ENCODE data around the gene FHOD1.

The FHOD1 gene

DNA sequence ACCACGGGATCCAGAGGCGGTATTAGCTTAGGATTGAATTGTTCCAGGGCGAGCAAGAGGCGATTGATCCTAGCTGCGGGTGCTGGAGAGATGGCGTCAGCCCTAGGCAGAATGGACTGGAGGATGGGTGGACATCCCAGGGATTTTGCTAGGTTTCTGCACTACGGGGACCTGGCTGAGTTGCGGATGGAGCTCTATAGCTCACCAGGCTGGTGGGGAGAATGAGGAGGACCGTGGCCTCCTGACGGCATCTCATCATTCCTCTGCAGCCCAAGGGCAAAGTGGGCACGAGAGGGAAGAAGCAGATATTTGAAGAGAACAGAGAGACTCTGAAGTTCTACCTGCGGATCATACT lies 19.7 kb downstream of the FHOD1 start:
- H3K27ac Mint-ChIP-seq, result peak overlapping the region; percentile 92
- peaks cover 54% of the 10 kb centered on the region for H3K4me1 Mint-ChIP-seq
- CTCF ChIA-PET, result interaction anchor here (0.9 to 3.7 kb wide), 6 partner anchors 8 to 51 kb away, joined by 3 to 34 read pairs (median 4); partner anchors contain the start of gene FHOD1
- peaks cover 15% of the 10 kb centered on the region for H3K36me3 Mint-ChIP-seq
- H3K9me3 Mint-ChIP-seq, result no peaks in the 10 kb centered on the region
- DNase-seq, result no peak
- H3K27me3 Mint-ChIP-seq, result no peaks in the 10 kb centered on the region
- peak overlapping the region; percentile 97 for H3K4me3 Mint-ChIP-seq

DNA sequence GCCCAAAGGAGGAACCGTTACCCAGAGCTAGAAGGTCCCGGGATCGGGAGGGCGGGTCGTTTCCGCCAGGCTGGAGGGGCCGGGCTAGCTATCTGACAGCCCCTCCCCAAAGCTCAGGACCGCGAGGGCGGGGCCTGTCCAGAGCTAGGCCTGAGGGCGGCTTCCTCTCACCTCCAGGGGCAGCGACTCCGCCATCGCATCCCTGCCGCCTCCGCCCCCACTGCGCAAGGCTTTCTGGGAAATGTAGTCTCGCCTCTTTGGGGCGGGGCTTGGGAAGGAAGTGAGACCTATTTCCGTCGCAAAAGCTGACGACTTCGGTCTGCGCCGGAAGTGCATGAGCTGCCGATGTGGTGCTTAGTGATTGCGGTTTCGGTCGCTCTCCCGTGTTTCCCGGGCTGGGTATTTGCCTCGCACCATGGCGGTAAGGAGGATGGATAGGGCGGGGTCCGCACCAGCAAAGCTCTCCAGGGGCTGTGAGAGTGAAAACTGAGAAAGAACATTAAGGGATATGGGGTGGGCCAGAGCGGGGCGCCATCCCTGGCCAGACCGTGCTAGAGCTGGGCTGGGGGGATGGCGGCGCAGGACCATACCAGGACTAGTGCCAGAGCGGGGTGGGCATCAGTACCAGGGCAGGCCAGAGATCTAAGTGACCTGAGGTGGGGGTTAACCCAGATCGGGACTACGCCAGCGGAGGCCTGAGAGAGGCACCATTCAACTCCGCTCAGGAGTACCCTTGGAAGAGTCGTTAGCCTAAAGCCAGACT lies 20.3 kb downstream of the FHOD1 start, which contains the start of gene TMEM208:
Gene TMEM208 (plus strand): TSS at position 327 of the 763 bp plus-strand sequence. CDS start 89 bp downstream, at position 416.
- Mint-ChIP-seq H3K4me3 (peak within 1 kb of the TSS; percentile 97), H3K27ac (peak within 1 kb of the TSS; percentile 92), H3K36me3 (peaks cover 15% of the 10 kb centered on the region), H3K9me3 (no peaks in the 10 kb centered on the region), H3K27me3 (no peaks in the 10 kb centered on the region), H3K4me1 (peaks cover 55% of the 10 kb centered on the region)
- DNase-seq, result peak; percentile 99
- CTCF ChIA-PET, result interaction anchor here (0.6 to 3.7 kb wide), 12 partner anchors 9 to 262 kb away, joined by 3 to 34 read pairs (median 3); partner anchors contain the start of gene FHOD1

DNA sequence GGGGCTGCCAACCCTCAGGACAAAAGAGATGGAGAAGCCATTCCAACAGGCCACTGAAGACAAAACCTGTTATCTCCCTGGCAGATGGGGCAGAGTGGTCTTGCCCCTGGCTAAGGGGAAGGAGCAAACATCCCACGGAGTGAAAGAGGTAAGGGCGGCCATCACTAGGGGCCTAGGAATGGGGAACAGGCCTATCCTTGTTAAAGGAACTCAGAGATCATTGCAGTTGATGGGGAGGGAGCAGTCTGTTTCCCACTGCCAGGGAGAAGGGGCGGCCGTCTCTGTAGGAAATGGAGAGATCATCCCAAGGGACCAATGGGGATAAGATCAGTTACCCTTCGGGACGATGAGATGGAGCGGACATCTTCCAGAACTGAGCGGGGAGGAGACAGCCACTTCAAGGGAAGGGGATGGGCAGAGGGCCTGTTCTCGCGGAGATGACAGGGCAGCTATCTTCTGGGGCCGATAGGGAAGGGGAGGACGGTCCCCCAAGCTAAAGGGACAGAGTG lies 20.9 kb downstream of the FHOD1 start:
- peak overlapping the region; percentile 92 for H3K27ac Mint-ChIP-seq
- peaks cover 55% of the 10 kb centered on the region for H3K4me1 Mint-ChIP-seq
- H3K9me3 Mint-ChIP-seq, result no peaks in the 10 kb centered on the region
- H3K36me3 Mint-ChIP-seq, result peaks cover 15% of the 10 kb centered on the region
- DNase-seq, result no peak
- CTCF ChIA-PET, result interaction anchor here (0.6 to 3.7 kb wide), 10 partner anchors 13 to 261 kb away, joined by 3 to 34 read pairs (median 4); partner anchors contain the start of gene FHOD1
- peak overlapping the region; percentile 97 for H3K4me3 Mint-ChIP-seq
- H3K27me3 Mint-ChIP-seq, result no peaks in the 10 kb centered on the region

DNA sequence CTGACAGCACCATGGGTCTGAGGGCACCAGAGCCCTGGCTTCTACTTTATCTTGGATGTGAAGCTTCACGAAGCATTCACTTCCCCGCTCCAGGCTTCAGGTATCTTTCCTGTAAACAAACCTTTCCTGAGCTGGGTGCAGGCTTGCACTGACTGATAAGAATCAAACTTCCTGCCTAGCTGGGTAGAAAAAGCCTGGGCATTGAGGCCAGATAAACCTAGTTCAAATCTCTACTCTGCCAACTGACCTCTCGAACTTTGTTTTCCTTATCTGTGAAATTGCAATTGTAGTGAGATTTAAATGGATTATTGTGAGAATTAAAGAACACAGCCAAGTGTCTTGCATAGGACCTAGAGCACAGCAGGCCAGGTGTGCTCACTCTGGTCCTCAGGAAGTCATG lies 23.3 kb downstream of the FHOD1 start:
- H3K4me3 Mint-ChIP-seq, result no peak overlapping the region
- peaks cover 55% of the 10 kb centered on the region for H3K4me1 Mint-ChIP-seq
- CTCF ChIA-PET, result interaction anchor here (1.2 to 2.0 kb wide), 3 partner anchors 20 to 31 kb away, joined by 4 to 6 read pairs (median 4); no protein-coding TSS in a partner anchor
- peak overlapping the region; percentile 6 for H3K27ac Mint-ChIP-seq
- H3K27me3 Mint-ChIP-seq, result no peaks in the 10 kb centered on the region
- peaks cover 7% of the 10 kb centered on the region for H3K36me3 Mint-ChIP-seq
- no peak for DNase-seq
- H3K9me3 Mint-ChIP-seq, result no peaks in the 10 kb centered on the region

DNA sequence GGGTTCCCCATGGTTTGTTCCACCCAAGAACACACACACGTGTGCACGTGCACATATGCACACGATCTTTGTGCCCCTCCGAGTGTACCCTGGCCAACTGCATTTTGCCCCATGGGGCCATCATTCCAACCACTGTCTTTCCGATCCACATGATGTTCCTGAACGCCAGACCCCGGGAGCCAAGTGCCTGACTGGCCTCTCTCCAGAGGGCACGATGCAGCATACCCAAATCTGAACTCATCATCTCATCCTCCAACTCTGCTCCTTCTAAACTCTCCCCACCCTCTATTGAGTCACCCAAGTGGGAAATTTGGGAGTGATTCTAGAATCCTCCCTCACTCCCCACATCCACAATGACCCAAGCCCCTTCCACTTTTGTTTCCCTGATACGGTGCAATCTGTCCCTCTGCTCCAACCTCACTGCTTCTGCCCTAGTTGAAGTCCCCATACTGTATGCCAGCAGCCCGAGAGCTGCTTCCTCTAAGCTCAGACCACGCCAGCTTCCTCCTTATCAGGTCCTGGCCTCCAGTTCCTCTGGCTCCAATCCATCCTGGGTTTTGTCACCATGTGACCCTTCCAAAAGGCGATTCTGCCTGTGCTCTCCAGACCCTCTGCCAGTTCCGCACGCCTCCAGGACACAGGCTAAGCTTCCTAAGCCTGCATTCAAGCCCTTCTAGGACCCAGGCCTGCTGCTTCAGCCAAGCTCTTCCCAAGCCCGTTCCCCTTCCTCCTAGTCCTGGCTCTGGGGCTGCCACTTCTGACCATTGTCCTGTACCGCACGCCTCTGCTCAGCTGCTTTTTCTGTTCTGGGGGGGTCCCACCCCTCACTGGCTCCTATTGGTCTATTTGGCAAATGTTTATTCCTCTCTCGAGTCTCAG lies 30.4 kb downstream of the FHOD1 start:
- Mint-ChIP-seq H3K4me3 (no peak overlapping the region), H3K4me1 (peaks cover 13% of the 10 kb centered on the region), H3K36me3 (no peaks in the 10 kb centered on the region), H3K27me3 (peaks cover 4% of the 10 kb centered on the region), H3K9me3 (no peaks in the 10 kb centered on the region), H3K27ac (peak overlapping the region; percentile 43)
- no peak for DNase-seq
- CTCF ChIA-PET, result no interaction called here

DNA sequence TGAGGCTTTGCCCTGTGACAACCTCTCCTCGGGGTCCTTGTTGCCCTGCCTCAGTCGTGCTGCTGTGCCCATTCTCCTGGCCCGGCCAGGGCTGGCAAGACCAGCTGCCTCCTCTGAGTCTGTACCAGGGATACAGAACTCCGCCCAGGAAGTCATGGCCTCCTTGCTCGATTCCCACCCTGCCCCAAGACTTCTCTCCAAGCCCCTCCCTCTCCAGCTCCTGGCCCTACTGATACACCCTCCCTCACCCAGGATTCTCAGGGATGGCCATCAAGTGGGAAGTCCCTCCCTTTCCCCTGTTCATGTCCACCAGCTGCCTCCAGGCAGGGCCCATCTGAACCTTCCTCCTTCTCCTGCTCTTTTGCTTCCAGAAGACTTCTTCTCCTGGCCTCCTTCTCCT lies 31.6 kb downstream of the FHOD1 start:
- Mint-ChIP-seq H3K27ac (no peak overlapping the region), H3K9me3 (no peaks in the 10 kb centered on the region), H3K4me3 (no peak overlapping the region), H3K36me3 (no peaks in the 10 kb centered on the region), H3K27me3 (peaks cover 8% of the 10 kb centered on the region), H3K4me1 (peaks cover 13% of the 10 kb centered on the region)
- no peak for DNase-seq
- CTCF ChIA-PET, result no interaction called here

DNA sequence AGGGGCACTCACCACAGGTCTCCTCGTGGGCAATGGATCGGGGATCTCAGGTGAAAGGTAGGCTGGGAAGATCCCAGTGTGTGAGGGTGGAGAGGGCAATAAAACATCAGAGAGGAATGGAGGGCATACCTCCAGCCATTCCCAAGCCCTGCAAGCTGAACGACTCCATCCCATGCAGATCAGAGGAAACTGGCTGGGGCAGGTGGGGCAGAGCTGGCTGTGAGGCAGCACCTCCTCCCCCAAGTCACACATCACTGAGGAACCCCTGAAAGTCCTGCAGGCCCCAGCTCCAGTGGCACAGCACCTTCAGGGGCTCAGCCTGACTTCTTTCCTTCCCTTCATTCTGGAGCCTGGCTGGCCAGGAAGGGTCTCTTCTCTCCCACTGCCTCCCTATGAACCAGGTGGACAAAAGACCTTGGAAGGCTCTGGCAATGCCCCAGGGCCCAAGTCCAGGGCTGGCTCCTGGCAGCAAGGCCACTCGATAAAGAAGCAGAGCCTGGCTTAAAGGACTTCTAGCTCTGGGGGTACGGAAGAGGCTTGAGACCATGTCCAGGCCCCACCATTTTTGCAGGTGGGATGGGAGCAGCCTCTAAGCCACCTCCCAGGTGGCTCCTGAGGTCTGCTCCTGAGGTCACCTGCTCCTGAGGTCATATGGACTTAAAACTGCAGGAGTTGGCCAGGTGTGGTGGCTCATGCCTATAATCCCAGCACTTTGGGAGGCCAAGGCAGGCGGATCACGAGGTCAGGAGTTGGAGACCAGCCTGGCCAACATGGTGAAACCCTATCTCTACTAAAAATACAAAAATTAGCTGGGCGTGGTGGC lies 33.9 kb downstream of the FHOD1 start:
- H3K36me3 Mint-ChIP-seq, result no peaks in the 10 kb centered on the region
- H3K9me3 Mint-ChIP-seq, result no peaks in the 10 kb centered on the region
- peaks cover 13% of the 10 kb centered on the region for H3K4me1 Mint-ChIP-seq
- H3K27ac Mint-ChIP-seq, result no peak overlapping the region
- DNase-seq, result no peak
- CTCF ChIA-PET, result interaction anchor here (1.7 kb wide), 1 partner anchor 13 kb away, joined by 4 read pairs; the partner anchor contains the start of gene TMEM208
- no peak overlapping the region for H3K4me3 Mint-ChIP-seq
- H3K27me3 Mint-ChIP-seq, result peaks cover 8% of the 10 kb centered on the region

DNA sequence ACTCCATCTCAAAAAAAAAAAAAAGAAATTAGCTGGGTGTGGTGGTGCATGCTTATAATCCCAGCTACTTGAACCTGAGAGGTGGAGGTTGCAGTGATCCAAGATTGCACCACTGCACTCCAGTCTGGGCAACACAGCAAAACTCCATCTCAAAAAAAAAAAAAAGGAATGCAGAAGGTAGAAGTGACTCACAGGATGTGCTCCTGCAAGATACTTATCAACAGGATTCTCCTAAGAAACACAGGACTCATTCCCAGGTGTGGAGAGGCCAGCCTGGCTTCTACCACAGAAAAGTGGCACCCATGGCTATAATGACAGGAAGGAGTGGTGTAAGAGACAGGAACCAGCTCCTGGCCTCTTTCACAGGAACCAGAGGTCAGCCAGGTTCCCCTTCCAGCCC lies 34.5 kb downstream of the FHOD1 start:
- H3K36me3 Mint-ChIP-seq, result no peaks in the 10 kb centered on the region
- peaks cover 8% of the 10 kb centered on the region for H3K27me3 Mint-ChIP-seq
- no peak for DNase-seq
- no peaks in the 10 kb centered on the region for H3K9me3 Mint-ChIP-seq
- CTCF ChIA-PET, result interaction anchor here (1.7 kb wide), 1 partner anchor 14 kb away, joined by 4 read pairs; the partner anchor contains the start of gene TMEM208
- peaks cover 12% of the 10 kb centered on the region for H3K4me1 Mint-ChIP-seq
- no peak overlapping the region for H3K27ac Mint-ChIP-seq
- H3K4me3 Mint-ChIP-seq, result no peak overlapping the region

DNA sequence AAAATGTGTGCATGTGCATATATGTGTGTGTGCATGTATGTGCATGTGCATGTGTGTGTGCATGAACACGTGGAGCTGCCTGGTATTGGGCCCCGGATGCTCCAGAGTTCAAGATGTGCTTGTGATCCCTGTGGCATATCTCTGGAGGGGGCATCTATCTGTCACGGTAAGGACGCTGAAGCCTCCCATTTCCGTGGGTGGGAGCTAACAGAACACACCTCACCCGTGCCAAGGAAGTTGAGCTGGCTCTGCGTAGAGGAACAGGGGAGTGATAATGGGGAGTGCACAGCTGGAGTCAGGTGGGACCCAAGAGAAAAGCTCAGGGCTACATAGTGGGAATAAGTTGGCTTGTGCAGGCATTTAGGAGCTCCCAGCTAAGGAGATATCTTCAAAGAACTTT lies 35.6 kb downstream of the FHOD1 start:
- no peaks in the 10 kb centered on the region for H3K9me3 Mint-ChIP-seq
- DNase-seq, result no peak
- no peaks in the 10 kb centered on the region for H3K36me3 Mint-ChIP-seq
- H3K27ac Mint-ChIP-seq, result no peak overlapping the region
- H3K27me3 Mint-ChIP-seq, result peaks cover 8% of the 10 kb centered on the region
- H3K4me3 Mint-ChIP-seq, result no peak overlapping the region
- H3K4me1 Mint-ChIP-seq, result peaks cover 3% of the 10 kb centered on the region
- CTCF ChIA-PET, result interaction anchor here (1.5 kb wide), 1 partner anchor 9 kb away, joined by 3 read pairs; no protein-coding TSS in a partner anchor

DNA sequence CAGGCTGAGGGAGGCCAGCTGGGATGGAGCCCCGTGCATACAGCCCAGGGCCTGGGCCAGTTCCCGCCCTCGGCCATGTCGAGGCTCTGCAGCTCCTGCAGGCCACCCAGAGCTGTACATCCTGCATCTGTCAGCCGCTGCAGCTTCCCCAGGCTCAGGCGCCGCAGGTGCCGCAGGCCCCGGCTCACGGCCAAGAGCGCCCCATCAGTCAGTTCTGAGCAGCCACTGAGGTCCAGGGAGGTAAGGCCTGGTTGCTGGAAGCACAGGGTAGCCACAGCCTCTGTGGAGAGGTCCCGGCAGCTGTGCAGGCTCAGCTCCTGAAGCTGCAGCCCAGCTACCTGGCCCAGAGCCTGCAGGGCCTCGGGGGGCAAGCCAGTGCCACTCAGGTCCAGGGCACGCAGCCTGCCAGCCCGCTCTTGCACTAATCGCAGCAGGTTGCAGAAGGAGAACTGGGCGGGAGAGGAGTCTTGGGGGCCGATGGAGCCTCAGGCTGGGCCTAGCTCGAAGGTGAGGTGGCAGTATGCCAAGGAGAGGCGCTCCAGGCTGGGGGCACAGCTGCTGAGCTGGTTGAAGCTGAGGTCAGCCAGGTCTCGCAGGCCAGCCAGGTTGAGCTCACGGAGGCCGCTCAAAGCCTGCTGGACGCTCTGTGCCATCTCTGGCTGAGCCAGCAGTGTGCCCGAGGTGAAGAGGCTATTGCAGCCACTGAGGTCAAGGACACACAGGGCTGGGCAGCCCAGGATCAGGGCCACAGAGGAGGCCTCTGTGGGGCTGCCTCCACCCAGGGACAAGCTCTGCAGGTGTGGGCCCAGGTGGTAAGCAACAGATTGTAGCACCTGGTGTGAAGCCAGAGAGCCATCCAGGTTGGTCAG lies 37.0 kb downstream of the FHOD1 start:
- Mint-ChIP-seq H3K27ac (no peak overlapping the region), H3K9me3 (no peaks in the 10 kb centered on the region), H3K4me1 (no peaks in the 10 kb centered on the region), H3K36me3 (peaks cover 4% of the 10 kb centered on the region), H3K27me3 (peaks cover 3% of the 10 kb centered on the region), H3K4me3 (no peak overlapping the region)
- CTCF ChIA-PET, result no interaction called here
- no peak for DNase-seq

DNA sequence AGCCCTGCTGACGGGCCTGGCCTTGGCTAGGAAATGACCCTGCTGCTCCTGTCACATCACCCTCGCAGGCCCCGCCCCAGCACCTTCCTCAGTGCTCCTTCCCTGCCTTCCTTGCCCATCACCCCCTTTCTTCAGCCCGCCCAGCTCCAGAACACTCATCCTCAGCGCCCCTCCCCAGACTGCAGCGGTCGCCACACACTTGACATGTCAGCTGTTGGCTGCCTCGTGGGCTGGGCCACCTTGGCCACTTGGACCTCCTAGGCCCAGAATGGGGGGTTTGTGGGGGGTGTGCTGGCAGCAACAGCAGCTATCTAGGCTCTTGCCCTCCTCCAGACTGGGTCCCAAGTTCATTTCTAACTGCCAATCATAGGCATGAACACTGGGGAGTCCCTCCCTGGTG lies 37.7 kb downstream of the FHOD1 start:
- Mint-ChIP-seq H3K27ac (no peak overlapping the region), H3K4me1 (no peaks in the 10 kb centered on the region), H3K36me3 (peaks cover 4% of the 10 kb centered on the region), H3K27me3 (peaks cover 3% of the 10 kb centered on the region), H3K4me3 (no peak overlapping the region), H3K9me3 (no peaks in the 10 kb centered on the region)
- no peak for DNase-seq
- CTCF ChIA-PET, result interaction anchor here (1.3 to 1.7 kb wide), 2 partner anchors 17 to 262 kb away, joined by 4 to 5 read pairs; partner anchors contain the start of gene TMEM208

DNA sequence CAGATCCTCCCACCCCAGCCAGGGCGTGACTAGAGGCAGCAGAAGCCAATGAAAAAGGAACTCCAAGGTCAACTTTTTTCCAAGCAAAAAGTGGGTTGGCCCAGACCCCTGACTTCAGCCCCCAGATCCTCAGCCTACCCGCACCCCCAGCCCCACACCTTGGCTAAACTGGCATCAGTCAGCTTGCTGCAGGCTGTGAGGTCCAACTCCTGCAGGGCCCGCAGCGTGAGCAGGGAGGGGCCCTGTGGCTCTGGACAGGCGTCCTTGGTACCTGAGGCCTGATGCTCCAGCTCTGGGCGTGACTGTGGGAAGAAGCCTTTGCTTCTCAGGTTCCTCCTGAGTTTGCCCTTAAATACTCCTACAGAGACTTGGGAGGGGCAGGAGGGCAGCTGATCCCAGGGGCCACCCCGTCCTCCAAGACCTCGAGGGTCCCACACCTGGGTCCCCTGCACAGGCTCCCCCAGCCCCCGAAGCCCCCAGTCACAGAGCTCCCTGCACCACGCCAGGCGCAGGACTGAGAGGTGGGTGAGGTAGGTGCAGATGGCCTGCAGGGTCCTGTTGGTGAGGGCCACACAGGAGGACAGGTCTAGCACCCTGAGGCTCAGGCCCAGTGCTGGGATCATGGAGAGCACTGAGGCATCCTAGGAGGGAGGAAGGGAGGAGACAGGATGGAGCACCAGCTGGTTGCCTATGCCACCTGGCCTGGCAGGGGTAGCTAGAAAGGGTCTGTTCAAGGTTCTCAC lies 39.0 kb downstream of the FHOD1 start:
- Mint-ChIP-seq H3K27me3 (peaks cover 3% of the 10 kb centered on the region), H3K4me1 (no peaks in the 10 kb centered on the region), H3K27ac (no peak overlapping the region), H3K9me3 (no peaks in the 10 kb centered on the region), H3K4me3 (no peak overlapping the region), H3K36me3 (peaks cover 8% of the 10 kb centered on the region)
- CTCF ChIA-PET, result interaction anchor here (1.0 to 1.7 kb wide), 4 partner anchors 10 to 261 kb away, joined by 3 to 5 read pairs (median 4); partner anchors contain the start of gene TMEM208
- no peak for DNase-seq

Measured in activated naive CD4-positive, alpha-beta T cell treated with anti-CD3 and anti-CD28 coated beads, Interleukin-2, amount 10 ng/mL, durations not matched to agents 7 days and 5 days (primary cell).